ENCODE data around the gene TTC9B.
"Not testable (repeated sequence)": the region's sequence is repeated elsewhere in the genome, so short reads cannot be mapped to it uniquely, and the experiment has no call there.

Gene TTC9B

DNA sequence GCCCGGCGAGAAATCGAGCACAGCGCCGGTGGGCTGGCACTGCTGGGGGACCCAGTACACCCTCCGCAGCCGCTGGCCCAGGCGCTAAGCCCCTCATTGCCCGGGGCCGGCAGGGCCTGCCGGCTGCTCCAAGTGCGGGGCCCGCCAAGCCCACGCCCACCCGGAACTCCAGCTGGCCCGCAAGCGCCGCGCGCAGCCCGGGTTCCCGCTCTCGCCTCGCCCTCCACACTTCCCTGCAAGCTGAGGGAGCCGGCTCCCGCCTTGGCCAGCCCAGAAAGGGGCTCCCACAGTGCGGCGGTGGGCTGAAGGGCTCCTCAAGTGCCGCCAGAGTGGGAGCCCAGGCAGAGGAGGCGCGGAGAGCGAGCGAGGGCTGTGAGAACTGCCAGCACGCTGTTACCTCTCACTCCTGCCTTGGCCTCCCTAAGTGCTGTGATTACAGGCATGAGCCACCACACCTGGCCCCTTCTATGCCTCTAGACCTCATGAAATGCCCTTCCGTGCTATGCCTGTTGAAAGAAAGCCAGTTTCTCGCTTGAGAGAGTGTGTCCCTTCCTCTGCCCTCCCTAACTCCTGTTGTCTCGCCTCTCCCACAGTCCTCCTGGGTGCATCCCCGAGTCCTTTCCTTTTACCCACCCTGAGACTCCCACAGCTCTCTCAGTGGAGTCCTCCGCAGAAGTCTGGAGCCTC, 47.7 kb downstream of the TTC9B start:
- not testable (repeated sequence) for DNase-seq

DNA sequence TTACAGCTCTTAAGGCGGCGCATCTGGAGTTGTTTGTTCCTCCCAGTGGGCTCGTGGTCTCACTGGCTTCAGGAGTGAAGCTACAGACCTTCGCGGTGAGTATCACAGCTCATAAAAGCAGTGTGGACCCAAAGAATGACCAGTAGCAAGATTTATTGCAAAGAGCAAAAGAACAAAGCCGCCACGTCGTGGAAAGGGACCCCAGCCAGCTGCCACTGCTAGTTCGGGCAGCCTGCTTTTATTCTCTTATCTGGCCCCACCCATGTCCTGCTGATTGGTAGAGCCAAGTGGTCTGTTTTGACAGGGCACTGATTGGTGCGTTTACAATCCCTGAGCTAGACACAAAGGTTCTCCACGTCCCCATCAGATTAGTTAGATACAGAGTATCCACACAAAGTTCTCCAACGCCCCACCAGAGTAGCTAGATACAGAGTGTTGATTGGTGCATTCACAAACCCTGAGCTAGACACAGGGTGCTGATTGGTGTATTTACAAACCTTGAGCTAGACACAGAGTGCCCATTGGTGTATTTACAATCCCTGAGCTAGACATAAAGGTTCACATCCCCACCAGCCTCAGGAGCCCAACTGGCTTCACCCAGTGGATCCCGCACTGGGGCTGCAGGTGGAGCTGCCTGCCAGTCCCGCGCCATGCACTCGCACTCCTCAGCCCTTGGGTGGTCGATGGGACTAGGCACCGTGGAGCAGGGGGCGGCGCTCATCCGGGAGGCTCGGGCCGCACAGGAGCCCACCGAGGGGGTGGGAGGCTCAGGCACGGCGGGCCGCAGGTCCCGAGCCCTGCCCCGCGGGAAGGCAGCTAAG, 48.5 kb downstream of the TTC9B start:
- not testable (repeated sequence) for DNase-seq
